H4 (cell line): ENCODE results near the gene RAD51B. TPM values are rescaled to one million over a fixed set of nuclear protein-coding genes. Genes with fewer than 3 reads are reported as not detected.
A peak's percentile ranks its signal among the peaks of the same experiment; 100 is the strongest.

Source experiments
- DNase-seq: peaks from one replicate; pipeline ENCODE4 v3.0.0-alpha.2; 2015; ENCODE audit warnings: low spot score
- total RNA-seq: library from RNA; depleted of rRNA; stranded (reverse); fragments of >200 nt; shearing (Covaris generic); gene quantifications from 2 replicates; pipeline ENCODE4 v1.2.3, GENCODE V29; 2014

RAD51B gene
- total RNA-seq, 1 experiment from 2014 or later: 11.2 TPM

- DNase-seq: peak; percentile 90
Measured at GRCh38 chr14:68232300-68233055, 412.9 kb downstream of the RAD51B start.

- DNase-seq: no peak
Measured at GRCh38 chr14:68233101-68233784, 413.7 kb downstream of the RAD51B start.

GRCh38 chr14:68234101-68234905 is 414.7 kb downstream of the RAD51B start:
- DNase-seq: no peak

GRCh38 chr14:68235011-68235410 is 415.4 kb downstream of the RAD51B start:
- DNase-seq: peak; percentile 38

GRCh38 chr14:68236582-68237458 is 417.2 kb downstream of the RAD51B start:
- no peak for DNase-seq

GRCh38 chr14:68238551-68238950 is 419.0 kb downstream of the RAD51B start:
- DNase-seq: no peak

- no peak for DNase-seq
Measured at GRCh38 chr14:68238976-68239375, 419.4 kb downstream of the RAD51B start.

- DNase-seq: no peak
Measured at GRCh38 chr14:68239988-68240771, 420.6 kb downstream of the RAD51B start.

GRCh38 chr14:68241862-68242487 is 422.4 kb downstream of the RAD51B start:
- no peak for DNase-seq

GRCh38 chr14:68243450-68244010 is 424.0 kb downstream of the RAD51B start:
- DNase-seq: no peak

GRCh38 chr14:68244262-68244980 is 424.8 kb downstream of the RAD51B start:
- no peak for DNase-seq

GRCh38 chr14:68245146-68246073 is 425.8 kb downstream of the RAD51B start:
- DNase-seq: peak; percentile 29

GRCh38 chr14:68246074-68246785 is 426.7 kb downstream of the RAD51B start:
- no peak for DNase-seq

GRCh38 chr14:68246786-68247105 is 427.2 kb downstream of the RAD51B start:
- DNase-seq: no peak

- DNase-seq: no peak
Measured at GRCh38 chr14:68247274-68247673, 427.7 kb downstream of the RAD51B start.

- DNase-seq: no peak
Measured at GRCh38 chr14:68247676-68248268, 428.2 kb downstream of the RAD51B start.
